COLO668 (cell line): ENCODE data around the gene AMH.

Experiments
- DNase-seq: peaks from one replicate; lab custom pipeline; 2025; ENCODE audit not compliant: unreplicated experiment; lab: John Stamatoyannopoulos, UW

Gene AMH

GRCh38 chr19:2283835-2284507, 34.8 kb downstream of the AMH start:
- DNase-seq: no peak

GRCh38 chr19:2286402-2287140, 37.4 kb downstream of the AMH start:
- no peak for DNase-seq

- DNase-seq: no peak
Measured at GRCh38 chr19:2287585-2288337, 38.6 kb downstream of the AMH start.

GRCh38 chr19:2288338-2288817, 39.3 kb downstream of the AMH start:
- no peak for DNase-seq

GRCh38 chr19:2288818-2289713, 39.9 kb downstream of the AMH start:
- DNase-seq: no peak

GRCh38 chr19:2289714-2290435, 40.8 kb downstream of the AMH start:
- DNase-seq: peak; percentile 59

GRCh38 chr19:2290441-2291184, 41.5 kb downstream of the AMH start:
- DNase-seq: peak; percentile 85

- DNase-seq: peak; percentile 78
Measured at GRCh38 chr19:2291185-2291751, 42.1 kb downstream of the AMH start.

GRCh38 chr19:2294687-2295335, 45.7 kb downstream of the AMH start:
- no peak for DNase-seq

GRCh38 chr19:2296141-2296540, 47.0 kb downstream of the AMH start:
- DNase-seq: no peak

GRCh38 chr19:2300533-2300932, 51.4 kb downstream of the AMH start:
- no peak for DNase-seq
